HepG2 (cell line): ENCODE measurements around the gene LIMCH1. TPM values are rescaled to one million over a fixed set of nuclear protein-coding genes. Genes with fewer than 3 reads are reported as not detected.

Experiments used
- ATAC-seq: fragments of 200-7000 bp; cut with Tn5 transposase; 3 replicates; pipeline ENCODE4 v1.9.1; 2020; ENCODE audit warnings: mild to moderate bottlenecking, moderate library complexity
- BruUV-seq: library from RNA; stranded (reverse); fragments of 400-500 nt; replicated peaks from 2 replicates; lab custom pipeline; 2021; lab: Mats Ljungman, UMichigan
- CTCF ChIA-PET: fragments of 300-600 bp; formaldehyde crosslinking; extraction: SDS; loops from one replicate; lab custom pipeline; 2021; ENCODE audit warnings: low total read pairs, inconsistent platforms, low intra/inter-chr PET ratio; lab: Yijun Ruan, JAX
- POLR2A ChIA-PET: fragments of 350-600 bp; sonication (Branson Sonifier 250); formaldehyde crosslinking; loops from one replicate; lab custom pipeline; 2020; ENCODE audit warnings: antibody characterized with exemption, inconsistent platforms; lab: Yijun Ruan, JAX
- DNase-seq: peaks from one replicate; pipeline ENCODE4 v3.0.0-alpha.2; 2015; ENCODE audit warnings: low spot score
- FAIRE-seq: peaks from 3 replicates; lab custom pipeline; 2011; peaks lifted over from hg19 to GRCh38; lab: Jason Lieb, UNC
- H2AFZ ChIP-seq: one replicate; pipeline ENCODE4 v1.6.1; 2011; ENCODE audit warnings: low read length, inconsistent platforms
- H3K27ac ChIP-seq: fragments of 300-600 bp; 3 replicates; pipeline ENCODE4 v1.8.0; 2011; ENCODE audit warnings: mixed run types, mild to moderate bottlenecking, mixed read lengths, low read length, inconsistent platforms; ENCODE audit not compliant: insufficient read depth; ENCODE audit errors: extremely low read length
- H3K27me3 ChIP-seq, 2 experiments: fragments of 200-600 bp in 1 of 2; 2 replicates in 1 of 2; 3 replicates in 1 of 2; pipeline versions ENCODE4 v1.6.0 to v1.8.0; 2011; ENCODE audit warnings: low read length in 2 of 2, mild to moderate bottlenecking in 2 of 2, moderate library complexity in 2 of 2, inconsistent platforms in 1 of 2; ENCODE audit not compliant: insufficient read depth in 2 of 2, control insufficient read depth in 1 of 2
- H3K36me3 ChIP-seq, 2 experiments: fragments of 200-600 bp in 1 of 2; replicated peaks in 1 of 2; 2 replicates in 1 of 2; 3 replicates in 1 of 2; pipeline versions ENCODE4 v1.5.1 to v1.8.0; 2011; ENCODE audit warnings: low read length in 2 of 2, inconsistent platforms in 1 of 2; ENCODE audit not compliant: insufficient read depth in 2 of 2, control insufficient read depth in 1 of 2
- H3K4me1 ChIP-seq: 2 replicates; pipeline ENCODE4 v1.5.1; 2012; ENCODE audit warnings: low read length, inconsistent platforms; ENCODE audit not compliant: insufficient read depth
- H3K4me2 ChIP-seq: 2 replicates; pipeline ENCODE4 v1.6.0; 2011; ENCODE audit warnings: low read depth, low read length, inconsistent platforms
- H3K4me3 ChIP-seq, 3 experiments: fragments of 200-600 bp in 1 of 3; sonication (generic), shearing (Covaris generic) in 1 of 3; replicated peaks in 1 of 3; 2 replicates each; pipeline ENCODE4 v1.5.1; 2011 to 2016; ENCODE audit warnings: low read length in 3 of 3, inconsistent platforms in 2 of 3, low read depth in 2 of 3, mild to moderate bottlenecking in 2 of 3, control low read depth in 1 of 3, mixed read lengths in 1 of 3; ENCODE audit not compliant: insufficient read depth in 1 of 3
- H3K79me2 ChIP-seq: one replicate; pipeline ENCODE4 v1.6.1; 2011; ENCODE audit warnings: low read length, inconsistent platforms; ENCODE audit not compliant: insufficient read depth
- H3K9ac ChIP-seq: 2 replicates; pipeline ENCODE4 v1.6.0; 2011; ENCODE audit warnings: mild to moderate bottlenecking, low read depth, low read length, inconsistent platforms; ENCODE audit not compliant: insufficient read depth
- H3K9me3 ChIP-seq: 2 replicates; pipeline ENCODE4 v1.5.1; 2012; ENCODE audit warnings: mild to moderate bottlenecking, low read length
- H4K20me1 ChIP-seq: 2 replicates; pipeline ENCODE4 v1.6.0; 2011; ENCODE audit warnings: inconsistent platforms, mild to moderate bottlenecking, low read length, moderate library complexity; ENCODE audit not compliant: insufficient read depth
- CHD4 ChIP-seq: fragments of 200-600 bp; sonication (generic); IDR thresholded peaks from 2 replicates; pipeline ENCODE4 v1.7.0; 2017; ENCODE audit warnings: mild to moderate bottlenecking, low read length, borderline replicate concordance
- KDM3A ChIP-seq: IDR thresholded peaks from 2 replicates; pipeline ENCODE4 v1.6.1; 2018; ENCODE audit warnings: low read depth, missing compliant biosample characterization
- MAFK ChIP-seq, 2 experiments: IDR thresholded peaks in 1 of 2; conservative IDR thresholded peaks in 1 of 2; 2 replicates each; pipeline ENCODE4 v1.6.1; 2011; ENCODE audit warnings: improper control_type of control experiment in 2 of 2, low read length in 2 of 2
- MEIS1 ChIP-seq: sonication (generic); formaldehyde crosslinking; IDR thresholded peaks from 2 replicates; pipeline ENCODE4 v1.9.0; 2021; ENCODE audit warnings: mild to moderate bottlenecking, missing genetic modification reagents, moderate library complexity, borderline replicate concordance
- NCOA1 ChIP-seq: sonication (generic); formaldehyde crosslinking; IDR thresholded peaks from 2 replicates; pipeline ENCODE4 v1.9.0; 2021; ENCODE audit warnings: missing genetic modification reagents
- ONECUT2 ChIP-seq: sonication (generic); formaldehyde crosslinking; IDR thresholded peaks from 2 replicates; pipeline ENCODE4 v1.4.0; 2020; ENCODE audit warnings: missing genetic modification reagents
- SYNCRIP ChIP-seq: fragments of 200-400 bp; formaldehyde crosslinking; IDR thresholded peaks from 2 replicates; pipeline ENCODE4 v1.6.1; 2018; ENCODE audit warnings: mild to moderate bottlenecking, low read depth, low read length; ENCODE audit not compliant: insufficient read depth
- TGIF2 ChIP-seq: IDR thresholded peaks from 2 replicates; pipeline ENCODE4 v1.6.1; 2016; ENCODE audit warnings: control low read depth, missing compliant biosample characterization
- ZMYM4 ChIP-seq: sonication (generic); formaldehyde crosslinking; IDR thresholded peaks from 2 replicates; pipeline ENCODE4 v1.8.1; 2023; ENCODE audit warnings: mild to moderate bottlenecking, missing genetic modification reagents
- ZNF512 ChIP-seq: sonication (generic); formaldehyde crosslinking; IDR thresholded peaks from 2 replicates; pipeline ENCODE4 v1.4.0; 2020; ENCODE audit warnings: mild to moderate bottlenecking, missing genetic modification reagents
- ZNF782 ChIP-seq: sonication (generic); formaldehyde crosslinking; IDR thresholded peaks from 2 replicates; pipeline ENCODE4 v1.4.0; 2020; ENCODE audit warnings: missing genetic modification reagents, mild to moderate bottlenecking, borderline replicate concordance
- WGBS: methylation state at CpG from one replicate; pipeline ENCODE4 v1.1.6; 2017; ENCODE audit warnings: low lambda C conversion rate; 5-methylcytosine and 5-hydroxymethylcytosine counted together
- in situ Hi-C: cut with HindIII; loops from 2 replicates; pipeline ENCODE4 v1.10.0; 2017; ENCODE audit warnings: low pct_unique_long_range_greater_than_20kb; ENCODE audit not compliant: extremely low pct_ligation_motif_present
- intact Hi-C: fragments of 100-400 bp; cut with micrococcal nuclease; formaldehyde crosslinking; loops from one replicate; pipeline ENCODE4 v1.10.0; 2022; ENCODE audit not compliant: unreplicated experiment
- polyA plus RNA-seq, 8 experiments: library from polyadenylated mRNA; depleted of rRNA in 3 of 8; stranded (reverse) in 7 of 8; unstranded in 1 of 8; fragments of >200 nt; fragmentation: Illumina TruSeq in 4 of 8; extraction: Trizol in 4 of 8; gene quantifications; 2 replicates each; pipeline versions ENCODE4 v1.2.1 to v1.2.3, GENCODE V29; 2011 to 2016; ENCODE audit warnings: low read depth in 4 of 8, missing spikeins in 1 of 8, mixed read lengths in 1 of 8; ENCODE audit not compliant: insufficient read depth in 1 of 8
- total RNA-seq, 5 experiments: library from RNA; depleted of rRNA; stranded (reverse); fragments of >200 nt; fragmentation: Illumina TruSeq; extraction: Trizol; gene quantifications; 2 replicates each; pipeline ENCODE4 v1.2.3, GENCODE V29; 2016; ENCODE audit warnings: low read depth in 1 of 5
- TF ChIP-seq, protein P1 (sequence below): sonication (generic); formaldehyde crosslinking; IDR thresholded peaks from 2 replicates; pipeline ENCODE4 v1.9.0; 2021; ENCODE audit warnings: mild to moderate bottlenecking, missing genetic modification reagents

LIMCH1 gene
- total and polyA plus RNA-seq, 2 of the 13 experiments (the other 11 are each of a cell fraction or from before 2014, with no cell fraction given), result 0.04 TPM; not detected in 1

DNA sequence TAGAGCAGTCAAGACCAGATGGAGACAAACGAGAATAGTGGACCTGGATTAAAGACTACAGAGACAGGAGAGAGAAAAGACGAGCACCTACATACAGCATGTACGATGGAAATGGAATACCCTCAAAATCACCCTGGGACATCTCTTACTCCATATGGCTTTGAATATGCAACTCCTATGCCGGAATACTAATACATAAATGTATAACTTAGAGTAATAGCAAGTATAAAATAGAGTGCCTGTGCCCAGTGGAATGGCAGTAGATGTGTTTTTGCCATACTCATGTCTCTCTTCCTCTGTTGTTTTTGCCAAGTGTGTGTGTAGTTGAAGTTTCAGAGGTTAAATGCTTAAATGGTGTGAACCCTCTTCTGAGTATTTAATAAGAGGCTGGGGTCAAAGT lies 39.8 kb upstream of the LIMCH1 start:
- POLR2A ChIA-PET, result no interaction called here
- in situ Hi-C loops, result no loop called here

GRCh38 chr4:41504167-41504818 lies 33.7 kb upstream of the LIMCH1 start:
- H3K4me3 ChIP-seq, result no peak overlapping the region
- H3K27me3 ChIP-seq, result no peaks in the 10 kb centered on the region
- H3K4me2 ChIP-seq, result no peak overlapping the region
- ChIA-PET POLR2A (no interaction called here), CTCF (no interaction called here)
- H3K9ac ChIP-seq, result no peak overlapping the region
- FAIRE-seq (no peak), ATAC-seq (no peak), DNase-seq (no peak)
- H2AFZ ChIP-seq, result no peak overlapping the region
- no peaks in the 10 kb centered on the region for H3K36me3 ChIP-seq
- intact Hi-C loops, result no loop called here
- no peak overlapping the region for H3K27ac ChIP-seq
- 3% methylated on average over 2 of the region's 2 CpGs for WGBS
- in situ Hi-C loops, result no loop called here
- H3K9me3 ChIP-seq, result no peaks in the 10 kb centered on the region
- H3K4me1 ChIP-seq, result no peaks in the 10 kb centered on the region
- no peaks in the 10 kb centered on the region for H4K20me1 ChIP-seq
- BruUV-seq, result no TSS peak
- H3K79me2 ChIP-seq, result no peaks in the 10 kb centered on the region
- TF ChIP-seq TGIF2 (no peak), MAFK (conservative IDR thresholded peaks at IDR 0.05 in 1 of 2, IDR thresholded peaks at IDR 0.05 in 1 of 2; ENCODE audit: low read length in 2 of 2) (no peak), CHD4 (no peak)
- TF ChIP-seq, protein P1, sequence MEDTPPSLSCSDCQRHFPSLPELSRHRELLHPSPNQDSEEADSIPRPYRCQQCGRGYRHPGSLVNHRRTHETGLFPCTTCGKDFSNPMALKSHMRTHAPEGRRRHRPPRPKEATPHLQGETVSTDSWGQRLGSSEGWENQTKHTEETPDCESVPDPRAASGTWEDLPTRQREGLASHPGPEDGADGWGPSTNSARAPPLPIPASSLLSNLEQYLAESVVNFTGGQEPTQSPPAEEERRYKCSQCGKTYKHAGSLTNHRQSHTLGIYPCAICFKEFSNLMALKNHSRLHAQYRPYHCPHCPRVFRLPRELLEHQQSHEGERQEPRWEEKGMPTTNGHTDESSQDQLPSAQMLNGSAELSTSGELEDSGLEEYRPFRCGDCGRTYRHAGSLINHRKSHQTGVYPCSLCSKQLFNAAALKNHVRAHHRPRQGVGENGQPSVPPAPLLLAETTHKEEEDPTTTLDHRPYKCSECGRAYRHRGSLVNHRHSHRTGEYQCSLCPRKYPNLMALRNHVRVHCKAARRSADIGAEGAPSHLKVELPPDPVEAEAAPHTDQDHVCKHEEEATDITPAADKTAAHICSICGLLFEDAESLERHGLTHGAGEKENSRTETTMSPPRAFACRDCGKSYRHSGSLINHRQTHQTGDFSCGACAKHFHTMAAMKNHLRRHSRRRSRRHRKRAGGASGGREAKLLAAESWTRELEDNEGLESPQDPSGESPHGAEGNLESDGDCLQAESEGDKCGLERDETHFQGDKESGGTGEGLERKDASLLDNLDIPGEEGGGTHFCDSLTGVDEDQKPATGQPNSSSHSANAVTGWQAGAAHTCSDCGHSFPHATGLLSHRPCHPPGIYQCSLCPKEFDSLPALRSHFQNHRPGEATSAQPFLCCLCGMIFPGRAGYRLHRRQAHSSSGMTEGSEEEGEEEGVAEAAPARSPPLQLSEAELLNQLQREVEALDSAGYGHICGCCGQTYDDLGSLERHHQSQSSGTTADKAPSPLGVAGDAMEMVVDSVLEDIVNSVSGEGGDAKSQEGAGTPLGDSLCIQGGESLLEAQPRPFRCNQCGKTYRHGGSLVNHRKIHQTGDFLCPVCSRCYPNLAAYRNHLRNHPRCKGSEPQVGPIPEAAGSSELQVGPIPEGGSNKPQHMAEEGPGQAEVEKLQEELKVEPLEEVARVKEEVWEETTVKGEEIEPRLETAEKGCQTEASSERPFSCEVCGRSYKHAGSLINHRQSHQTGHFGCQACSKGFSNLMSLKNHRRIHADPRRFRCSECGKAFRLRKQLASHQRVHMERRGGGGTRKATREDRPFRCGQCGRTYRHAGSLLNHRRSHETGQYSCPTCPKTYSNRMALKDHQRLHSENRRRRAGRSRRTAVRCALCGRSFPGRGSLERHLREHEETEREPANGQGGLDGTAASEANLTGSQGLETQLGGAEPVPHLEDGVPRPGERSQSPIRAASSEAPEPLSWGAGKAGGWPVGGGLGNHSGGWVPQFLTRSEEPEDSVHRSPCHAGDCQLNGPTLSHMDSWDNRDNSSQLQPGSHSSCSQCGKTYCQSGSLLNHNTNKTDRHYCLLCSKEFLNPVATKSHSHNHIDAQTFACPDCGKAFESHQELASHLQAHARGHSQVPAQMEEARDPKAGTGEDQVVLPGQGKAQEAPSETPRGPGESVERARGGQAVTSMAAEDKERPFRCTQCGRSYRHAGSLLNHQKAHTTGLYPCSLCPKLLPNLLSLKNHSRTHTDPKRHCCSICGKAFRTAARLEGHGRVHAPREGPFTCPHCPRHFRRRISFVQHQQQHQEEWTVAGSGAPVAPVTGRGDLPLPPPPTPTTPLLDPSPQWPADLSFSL (CRISPR knock-in tag), result no peak

More for the DNA sequence above, 39.8 kb upstream of the LIMCH1 start:
- BruUV-seq, result no TSS peak
- no peak for ATAC-seq
- H3K9ac ChIP-seq, result no peak overlapping the region
- H3K9me3 ChIP-seq, result no peaks in the 10 kb centered on the region
- no peaks in the 10 kb centered on the region for H3K79me2 ChIP-seq
- H2AFZ ChIP-seq, result no peak overlapping the region
- intact Hi-C loops, result no loop called here
- H3K4me1 ChIP-seq, result no peaks in the 10 kb centered on the region
- no peaks in the 10 kb centered on the region for H3K36me3 ChIP-seq
- DNase-seq, result no peak
- H3K27ac ChIP-seq, result no peak overlapping the region
- FAIRE-seq, result no peak
- H3K27me3 ChIP-seq, result no peaks in the 10 kb centered on the region
- no peaks in the 10 kb centered on the region for H4K20me1 ChIP-seq
- no peak for TF ChIP-seq ZMYM4 (CRISPR knock-in tag)
- no peak for TF ChIP-seq MEIS1 (CRISPR knock-in tag)
- TF ChIP-seq ZNF782, result no peak
- TF ChIP-seq NCOA1 (CRISPR knock-in tag), result no peak
- no peak for TF ChIP-seq ZNF512 (CRISPR knock-in tag)
- TF ChIP-seq KDM3A (CRISPR knock-in tag), result no peak
- no peak for TF ChIP-seq ONECUT2
- no peak for TF ChIP-seq SYNCRIP
- H3K4me2 ChIP-seq, result no peak overlapping the region
- CTCF ChIA-PET, result no interaction called here
- WGBS, result 8% methylated on average over 4 of the region's 4 CpGs
- no peak overlapping the region for H3K4me3 ChIP-seq
